GM23338 (cell line): ENCODE measurements around the gene TENM4. TPM values are rescaled to one million over a fixed set of nuclear protein-coding genes. Genes with fewer than 3 reads are reported as not detected.
A peak's percentile ranks its signal among the peaks of the same experiment; 100 is the strongest.

ENCODE experiments used
- ATAC-seq: fragments of 200-7000 bp; cut with Tn5 transposase; 3 replicates; pipeline ENCODE4 v1.9.1; 2020
- DNase-seq: peaks from one replicate; pipeline ENCODE4 v3.0.0-alpha.2; 2015; ENCODE audit warnings: low spot score
- H2AFZ ChIP-seq: fragments of 200-600 bp; sonication (generic); 2 replicates; pipeline ENCODE4 v1.8.0; 2016; ENCODE audit warnings: antibody characterized with exemption, mild to moderate bottlenecking, moderate library complexity
- H3F3A ChIP-seq: fragments of 200-600 bp; sonication (generic); replicated peaks from 2 replicates; pipeline ENCODE4 v1.8.0; 2017; ENCODE audit warnings: antibody characterized with exemption, mixed run types, low read depth
- H3K27ac ChIP-seq: fragments of 200-600 bp; sonication (generic); 2 replicates; pipeline ENCODE4 v1.6.1; 2016; ENCODE audit warnings: low read depth
- H3K27me3 ChIP-seq: fragments of 200-600 bp; sonication (generic); 2 replicates; pipeline ENCODE4 v1.8.0; 2016; ENCODE audit warnings: mild to moderate bottlenecking, mixed run types, moderate library complexity; ENCODE audit not compliant: insufficient read depth
- H3K36me3 ChIP-seq: fragments of 200-600 bp; sonication (generic); 2 replicates; pipeline ENCODE4 v1.8.0; 2016; ENCODE audit warnings: mild to moderate bottlenecking; ENCODE audit not compliant: insufficient read depth
- H3K4me1 ChIP-seq: fragments of 200-600 bp; sonication (generic); 2 replicates; pipeline ENCODE4 v1.8.0; 2016; ENCODE audit warnings: mild to moderate bottlenecking, moderate library complexity; ENCODE audit not compliant: insufficient read depth
- H3K4me2 ChIP-seq: fragments of 200-600 bp; sonication (generic); 2 replicates; pipeline ENCODE4 v1.7.1; 2017; ENCODE audit warnings: mixed run types
- H3K4me3 ChIP-seq: fragments of 200-600 bp; sonication (generic); 2 replicates; pipeline ENCODE4 v1.6.1; 2016; ENCODE audit warnings: mixed run types
- H3K79me2 ChIP-seq: fragments of 200-600 bp; sonication (generic); replicated peaks from 2 replicates; pipeline ENCODE4 v1.8.0; 2017; ENCODE audit warnings: mild to moderate bottlenecking; ENCODE audit not compliant: insufficient read depth
- H3K9me2 ChIP-seq: fragments of 200-600 bp; sonication (generic); 2 replicates; pipeline ENCODE4 v1.8.0; 2017; ENCODE audit not compliant: insufficient read depth
- H4K20me1 ChIP-seq: fragments of 200-600 bp; sonication (generic); replicated peaks from 2 replicates; pipeline ENCODE4 v1.8.0; 2017; ENCODE audit warnings: mild to moderate bottlenecking; ENCODE audit not compliant: insufficient read depth
- H3K27ac Mint-ChIP-seq: 2 replicates; pipeline ENCODE4 v1.8.0; 2020; ENCODE audit warnings: inconsistent platforms, mild to moderate bottlenecking, moderate library complexity, mixed read lengths
- H3K27me3 Mint-ChIP-seq: 3 replicates; pipeline ENCODE4 v1.8.0; 2022; ENCODE audit warnings: low read depth, mild to moderate bottlenecking, moderate library complexity, mixed read lengths, inconsistent platforms; ENCODE audit not compliant: insufficient read depth, poor library complexity
- H3K36me3 Mint-ChIP-seq: 3 replicates; pipeline ENCODE4 v1.8.0; 2021; ENCODE audit warnings: low read depth, mild to moderate bottlenecking, inconsistent platforms, moderate library complexity, mixed read lengths
- H3K4me1 Mint-ChIP-seq: 3 replicates; pipeline ENCODE4 v1.8.0; 2020; ENCODE audit warnings: mild to moderate bottlenecking, inconsistent platforms, mixed read lengths
- H3K4me3 Mint-ChIP-seq: 3 replicates; pipeline ENCODE4 v1.8.0; 2021; ENCODE audit warnings: moderate library complexity, mild to moderate bottlenecking, inconsistent platforms, mixed read lengths
- H3K9me3 Mint-ChIP-seq: 3 replicates; pipeline ENCODE4 v1.8.0; 2020; ENCODE audit warnings: moderate library complexity, mild to moderate bottlenecking, inconsistent platforms, mixed read lengths
- CTCF ChIP-seq, 2 experiments: fragments of 200-600 bp in 1 of 2; sonication (generic) in 1 of 2; conservative IDR thresholded peaks; 2 replicates each; pipeline versions ENCODE4 v1.5.1 to v1.6.1; 2016 to 2017; ENCODE audit warnings: antibody characterized with exemption in 2 of 2, low read depth in 2 of 2, mild to moderate bottlenecking in 2 of 2, moderate library complexity in 1 of 2
- ETS1 ChIP-seq: IDR thresholded peaks from 2 replicates; pipeline ENCODE4 v1.6.1; 2016; ENCODE audit warnings: antibody characterized with exemption
- EZH2 ChIP-seq: fragments of 200-600 bp; sonication (generic); IDR thresholded peaks from one replicate; pipeline ENCODE4 v1.8.0; 2017; ENCODE audit warnings: antibody characterized with exemption, mild to moderate bottlenecking, low read depth; ENCODE audit not compliant: unreplicated experiment
- REST ChIP-seq: IDR thresholded peaks from one replicate; pipeline ENCODE4 v1.6.1; 2018; ENCODE audit warnings: antibody characterized with exemption; ENCODE audit not compliant: unreplicated experiment
- STAT1 ChIP-seq: IDR thresholded peaks from one replicate; pipeline ENCODE4 v1.6.1; 2016; ENCODE audit warnings: antibody characterized with exemption; ENCODE audit not compliant: unreplicated experiment
- polyA plus RNA-seq: library from polyadenylated mRNA; unstranded; fragments of >200 nt; fragmentation: Nextera tagmentation; extraction: Ambion mirVana; gene quantifications from 2 replicates; pipeline ENCODE4 v1.2.1, GENCODE V29; 2016
- total RNA-seq: library from RNA; depleted of rRNA; stranded (reverse); fragments of >200 nt; shearing (Covaris generic); gene quantifications from 2 replicates; pipeline ENCODE4 v1.2.3, GENCODE V29; 2014

TENM4 gene
- total and polyA plus RNA-seq, 2 experiments from 2014 or later = 7.3 TPM

- Histone ChIP-seq H3K79me2 (no peaks in the 10 kb centered on the region), H3K27me3 (no peaks in the 10 kb centered on the region), H2AFZ (no peak overlapping the region), H3F3A (no peaks in the 10 kb centered on the region), H3K4me3 (no peak overlapping the region), H3K36me3 (no peaks in the 10 kb centered on the region), H3K9me2 (peaks cover 6% of the 10 kb centered on the region; the same call in 1 of the 2 replicates), H4K20me1 (no peaks in the 10 kb centered on the region), H3K4me1 (no peaks in the 10 kb centered on the region; the same call in 1 of the 2 replicates), H3K4me2 (no peak overlapping the region), H3K27ac (no peak overlapping the region)
- Mint-ChIP-seq H3K36me3 (peaks cover 2% of the 10 kb centered on the region; the same call in 1 of the 3 replicates), H3K27ac (no peak overlapping the region), H3K4me1 (peaks cover 17% of the 10 kb centered on the region; the same call in 2 of the 3 replicates), H3K4me3 (no peak overlapping the region), H3K9me3 (no peaks in the 10 kb centered on the region), H3K27me3 (peaks cover 4% of the 10 kb centered on the region)
- ATAC-seq (peak; percentile 40; the same call in 2 of the 3 replicates), DNase-seq (peak; percentile 17)
- TF ChIP-seq ETS1 (no peak), STAT1 (no peak)
Measured at GRCh38 chr11:78654071-78654470, 786.8 kb downstream of the TENM4 start.

- H3K4me3 Mint-ChIP-seq = no peak overlapping the region
- peaks cover 4% of the 10 kb centered on the region for H3K27me3 Mint-ChIP-seq
- no peaks in the 10 kb centered on the region for H3K79me2 ChIP-seq
- no peaks in the 10 kb centered on the region for H3K27me3 ChIP-seq
- no peaks in the 10 kb centered on the region; the same call in 1 of the 2 replicates for H3K4me1 ChIP-seq
- TF ChIP-seq EZH2 = no peak
- peaks cover 2% of the 10 kb centered on the region; the same call in 1 of the 3 replicates for H3K36me3 Mint-ChIP-seq
- ATAC-seq (no peak), DNase-seq (no peak)
- no peaks in the 10 kb centered on the region for H3F3A ChIP-seq
- H3K4me1 Mint-ChIP-seq = peaks cover 17% of the 10 kb centered on the region; the same call in 2 of the 3 replicates
- no peak overlapping the region for H2AFZ ChIP-seq
- no peaks in the 10 kb centered on the region for H3K9me3 Mint-ChIP-seq
- H3K4me2 ChIP-seq = no peak overlapping the region
- no peak overlapping the region for H3K27ac Mint-ChIP-seq
- no peak overlapping the region for H3K27ac ChIP-seq
- H3K9me2 ChIP-seq = 0 out of 2 replicates have a peak, but pooled peaks cover 3% of the 10 kb centered on the region
- no peak overlapping the region for H3K4me3 ChIP-seq
- H4K20me1 ChIP-seq = no peaks in the 10 kb centered on the region
- no peaks in the 10 kb centered on the region for H3K36me3 ChIP-seq
Measured at GRCh38 chr11:78653294-78653909, 787.4 kb downstream of the TENM4 start.

GRCh38 chr11:78652843-78653239 lies 788.0 kb downstream of the TENM4 start:
- no peak for ATAC-seq
- Histone ChIP-seq H3K27me3 (no peaks in the 10 kb centered on the region), H3K27ac (no peak overlapping the region), H3K4me2 (no peak overlapping the region), H3K9me2 (0 out of 2 replicates have a peak, but pooled peaks cover 3% of the 10 kb centered on the region), H4K20me1 (no peaks in the 10 kb centered on the region), H3K4me3 (no peak overlapping the region), H3K4me1 (no peaks in the 10 kb centered on the region; the same call in 1 of the 2 replicates), H3K36me3 (no peaks in the 10 kb centered on the region), H3K79me2 (no peaks in the 10 kb centered on the region), H2AFZ (no peak overlapping the region), H3F3A (no peaks in the 10 kb centered on the region)
- Mint-ChIP-seq H3K4me3 (no peak overlapping the region), H3K36me3 (peaks cover 2% of the 10 kb centered on the region; the same call in 1 of the 3 replicates), H3K9me3 (no peaks in the 10 kb centered on the region), H3K27me3 (peaks cover 4% of the 10 kb centered on the region), H3K4me1 (peaks cover 17% of the 10 kb centered on the region; the same call in 2 of the 3 replicates), H3K27ac (no peak overlapping the region)
- no peak for DNase-seq
- TF ChIP-seq CTCF (conservative IDR thresholded peaks at IDR 0.05; ENCODE audit: low read depth in 2 of 2) (no peak), ETS1 (no peak), EZH2 (no peak), REST (no peak), STAT1 (no peak)
